Measurements from ENCODE around the gene RAB11FIP3. TPM values are rescaled to one million over a fixed set of nuclear protein-coding genes. Genes with fewer than 3 reads are reported as not detected.

RAB11FIP3 gene
- total and polyA plus RNA-seq, 2 of the 13 experiments (the other 11 are each of a cell fraction or from before 2014, with no cell fraction given) = 34.3 to 57.6 TPM

GRCh38 chr16:508884-509736, 83.7 kb downstream of the RAB11FIP3 start (continued):
- peak; percentile 94; the same call in 1 of the 2 replicates for TF ChIP-seq ZNF350 (CRISPR knock-in tag; IDR thresholded peaks at IDR 0.05; ENCODE audit: borderline replicate concordance, low read depth)
- peak; percentile 76 for TF ChIP-seq FOXP1 (IDR thresholded peaks at IDR 0.05)
- peak; percentile 98 for TF ChIP-seq FOXP1 (CRISPR knock-in tag; IDR thresholded peaks at IDR 0.05)
- no peak for TF ChIP-seq CEBPZ (IDR thresholded peaks at IDR 0.05; ENCODE audit: low read length)
- TF ChIP-seq HNRNPK (IDR thresholded peaks at IDR 0.05; ENCODE audit: low read depth, low read length, poor library complexity, severe bottlenecking) = no peak
- peak; percentile 8 for TF ChIP-seq U2AF1 (optimal IDR thresholded peaks at IDR 0.05; ENCODE audit: low read depth, low read length)
- TF ChIP-seq ELF3 (CRISPR knock-in tag; IDR thresholded peaks at IDR 0.05) = peak; percentile 99
- TF ChIP-seq ZNF446 (CRISPR knock-in tag; IDR thresholded peaks at IDR 0.05) = no peak
- 0 out of 2 replicates have a peak, but pooled peaks have one; percentile 55 for TF ChIP-seq ZNF639 (CRISPR knock-in tag; conservative IDR thresholded peaks at IDR 0.05)
- no peak for TF ChIP-seq TCF7L2 (IDR thresholded peaks at IDR 0.05; ENCODE audit: low read depth, low read length)
- TF ChIP-seq ZNF569 (CRISPR knock-in tag; IDR thresholded peaks at IDR 0.05; ENCODE audit: borderline replicate concordance) = 0 out of 2 replicates have a peak, but pooled peaks have one; percentile 73
- TF ChIP-seq MAFG (CRISPR knock-in tag; IDR thresholded peaks at IDR 0.05) = no peak
- TF ChIP-seq ZNF143 (CRISPR knock-in tag; IDR thresholded peaks at IDR 0.05) = peak; percentile 69
- TF ChIP-seq RAD21 (CRISPR knock-in tag; IDR thresholded peaks at IDR 0.05) = peak; percentile 37; the same call in 1 of the 2 replicates
- TF ChIP-seq XBP1 (CRISPR knock-in tag; IDR thresholded peaks at IDR 0.05) = 0 out of 2 replicates have a peak, but pooled peaks have one; percentile 40
- peak; percentile 60 for TF ChIP-seq PHF5A (CRISPR knock-in tag; IDR thresholded peaks at IDR 0.05; ENCODE audit: low read depth, unreplicated experiment)
- peak; percentile 46; the same call in 1 of the 2 replicates for TF ChIP-seq ZNF281 (CRISPR knock-in tag; IDR thresholded peaks at IDR 0.05; ENCODE audit: borderline replicate concordance)
- TF ChIP-seq ZNF75D (CRISPR knock-in tag; IDR thresholded peaks at IDR 0.05; ENCODE audit: borderline replicate concordance) = no peak
- no peak for TF ChIP-seq HHEX (CRISPR knock-in tag; IDR thresholded peaks at IDR 0.05)
- peak; percentile 86; the same call in 1 of the 2 replicates for TF ChIP-seq NFE2L1 (CRISPR knock-in tag; IDR thresholded peaks at IDR 0.05; ENCODE audit: borderline replicate concordance)
- TF ChIP-seq ZNF362 (CRISPR knock-in tag; IDR thresholded peaks at IDR 0.05; ENCODE audit: borderline replicate concordance) = peak; percentile 54; the same call in 1 of the 2 replicates
